ENCODE measurements around the gene AANAT.

AANAT gene

DNA sequence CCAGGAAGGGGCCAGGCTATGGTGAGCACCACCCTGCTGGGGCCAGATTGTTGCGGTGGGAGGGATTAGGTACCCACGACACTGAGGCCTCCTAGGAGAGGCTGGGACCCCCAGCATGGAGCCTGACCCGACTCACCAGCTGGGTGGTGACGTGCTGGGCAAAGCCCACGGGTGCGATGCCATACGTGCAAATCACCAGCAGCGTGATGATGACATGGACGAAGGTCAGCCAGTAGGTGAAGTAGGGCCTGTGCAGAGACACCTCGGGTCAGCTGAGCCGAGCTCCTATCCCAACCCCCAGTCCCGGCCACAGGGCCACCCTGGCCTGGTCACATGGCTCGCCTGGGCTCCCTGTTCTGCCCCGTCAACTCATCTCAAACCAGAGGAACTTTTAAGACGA lies 7.5 kb downstream of the AANAT start:
- Histone ChIP-seq H3K36me3 (no peaks in the 10 kb centered on the region), H3K27me3 (no peaks in the 10 kb centered on the region), H3K4me3 (ENCODE audit: low read depth, low read length) (no peak overlapping the region), H3K4me1 (no peaks in the 10 kb centered on the region), H3K9me3 (no peaks in the 10 kb centered on the region)
- TF ChIP-seq, protein P1, sequence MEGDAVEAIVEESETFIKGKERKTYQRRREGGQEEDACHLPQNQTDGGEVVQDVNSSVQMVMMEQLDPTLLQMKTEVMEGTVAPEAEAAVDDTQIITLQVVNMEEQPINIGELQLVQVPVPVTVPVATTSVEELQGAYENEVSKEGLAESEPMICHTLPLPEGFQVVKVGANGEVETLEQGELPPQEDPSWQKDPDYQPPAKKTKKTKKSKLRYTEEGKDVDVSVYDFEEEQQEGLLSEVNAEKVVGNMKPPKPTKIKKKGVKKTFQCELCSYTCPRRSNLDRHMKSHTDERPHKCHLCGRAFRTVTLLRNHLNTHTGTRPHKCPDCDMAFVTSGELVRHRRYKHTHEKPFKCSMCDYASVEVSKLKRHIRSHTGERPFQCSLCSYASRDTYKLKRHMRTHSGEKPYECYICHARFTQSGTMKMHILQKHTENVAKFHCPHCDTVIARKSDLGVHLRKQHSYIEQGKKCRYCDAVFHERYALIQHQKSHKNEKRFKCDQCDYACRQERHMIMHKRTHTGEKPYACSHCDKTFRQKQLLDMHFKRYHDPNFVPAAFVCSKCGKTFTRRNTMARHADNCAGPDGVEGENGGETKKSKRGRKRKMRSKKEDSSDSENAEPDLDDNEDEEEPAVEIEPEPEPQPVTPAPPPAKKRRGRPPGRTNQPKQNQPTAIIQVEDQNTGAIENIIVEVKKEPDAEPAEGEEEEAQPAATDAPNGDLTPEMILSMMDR (IDR thresholded peaks at IDR 0.05; ENCODE audit: low read depth, low read length): no peak
- DNase-seq: no peak

DNA sequence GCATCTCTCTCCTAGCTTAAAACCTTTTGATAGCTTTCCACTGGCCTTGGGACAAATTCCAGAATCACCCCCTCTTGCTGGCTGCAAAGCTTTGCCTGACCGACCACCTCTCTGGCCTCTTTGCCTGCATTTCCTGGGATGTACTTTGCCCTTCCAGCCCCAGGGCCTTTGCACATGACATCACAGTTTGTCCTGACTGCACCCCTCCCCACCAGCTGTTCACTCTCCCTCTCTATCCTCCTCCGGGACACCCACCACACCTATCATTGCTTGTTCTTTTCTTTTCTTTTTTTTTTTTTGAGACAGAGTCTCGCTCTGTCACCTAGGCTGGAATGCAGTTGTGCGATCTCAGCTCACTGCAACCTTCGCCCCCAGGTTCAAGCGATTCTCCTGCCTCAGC lies 7.9 kb downstream of the AANAT start:
- Histone ChIP-seq H3K4me1 (no peaks in the 10 kb centered on the region), H3K4me3 (ENCODE audit: low read depth, low read length) (no peak overlapping the region), H3K9me3 (no peaks in the 10 kb centered on the region), H3K27me3 (no peaks in the 10 kb centered on the region), H3K36me3 (no peaks in the 10 kb centered on the region)
- DNase-seq: no peak
- TF ChIP-seq, protein P1 (IDR thresholded peaks at IDR 0.05; ENCODE audit: low read depth, low read length): no peak

- no peaks in the 10 kb centered on the region for H3K36me3 ChIP-seq
Measured at GRCh38 chr17:76476736-76477135, 9.3 kb downstream of the AANAT start.

DNA sequence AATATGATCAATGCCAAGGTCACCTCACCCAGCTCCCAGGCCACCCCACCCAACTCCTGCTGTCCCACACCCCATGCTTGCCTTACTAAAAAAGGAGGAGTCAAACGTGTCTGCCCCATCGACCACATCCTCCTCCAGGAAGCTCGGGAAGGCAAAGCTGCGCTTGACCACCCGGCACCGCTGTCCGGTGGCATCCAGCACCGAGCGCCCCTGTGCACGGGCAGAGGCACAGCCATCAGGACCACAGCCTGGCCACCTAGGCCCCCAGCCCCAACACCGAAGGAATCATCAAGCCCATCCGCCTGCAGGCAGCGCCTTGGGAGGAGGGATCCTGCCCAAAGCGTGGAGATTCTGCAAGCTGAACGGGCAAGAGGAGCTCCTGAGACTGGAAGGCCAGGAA lies 10.2 kb downstream of the AANAT start:
- no peak for DNase-seq
- Histone ChIP-seq H3K9me3 (no peaks in the 10 kb centered on the region), H3K27me3 (no peaks in the 10 kb centered on the region), H3K4me3 (ENCODE audit: low read depth, low read length) (no peak overlapping the region), H3K36me3 (no peaks in the 10 kb centered on the region), H3K4me1 (no peaks in the 10 kb centered on the region)
- TF ChIP-seq, protein P1 (IDR thresholded peaks at IDR 0.05; ENCODE audit: low read depth, low read length): no peak

More at GRCh38 chr17:76476736-76477135, 9.3 kb downstream of the AANAT start:
- no peak overlapping the region for H3K4me3 ChIP-seq (ENCODE audit: low read depth, low read length)
- no peaks in the 10 kb centered on the region for H3K27me3 ChIP-seq
- no peak for DNase-seq
- H3K9me3 ChIP-seq: no peaks in the 10 kb centered on the region
- TF ChIP-seq, protein P1 (IDR thresholded peaks at IDR 0.05; ENCODE audit: low read depth, low read length): no peak
- no peaks in the 10 kb centered on the region for H3K4me1 ChIP-seq

DNA sequence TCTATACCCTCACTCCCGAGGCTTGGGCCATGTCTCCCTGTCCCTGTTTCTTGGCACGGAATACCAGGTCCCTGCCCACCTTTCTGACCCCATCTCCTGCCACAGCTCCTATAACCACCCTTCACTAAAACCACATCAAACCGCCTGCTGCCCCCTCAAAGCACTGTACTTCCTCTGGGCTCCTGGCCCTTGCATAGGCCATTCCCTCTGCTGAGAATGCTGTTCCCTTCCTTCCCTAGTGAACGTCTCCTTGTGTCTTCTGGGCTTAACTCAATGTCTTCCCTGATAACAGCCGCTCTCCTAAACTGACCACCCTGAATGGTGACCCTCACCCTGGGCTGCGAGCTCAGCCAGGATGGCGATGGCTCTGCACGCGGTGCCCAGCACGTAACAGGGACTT lies 10.7 kb downstream of the AANAT start:
- Histone ChIP-seq H3K36me3 (no peaks in the 10 kb centered on the region), H3K4me1 (no peaks in the 10 kb centered on the region), H3K9me3 (no peaks in the 10 kb centered on the region), H3K27me3 (no peaks in the 10 kb centered on the region), H3K4me3 (ENCODE audit: low read depth, low read length) (no peak overlapping the region)
- TF ChIP-seq, protein P1 (IDR thresholded peaks at IDR 0.05; ENCODE audit: low read depth, low read length): no peak
- DNase-seq: no peak

- TF ChIP-seq, protein P1 (IDR thresholded peaks at IDR 0.05; ENCODE audit: low read depth, low read length): no peak
- no peaks in the 10 kb centered on the region for H3K9me3 ChIP-seq
- no peak for DNase-seq
- no peaks in the 10 kb centered on the region for H3K4me1 ChIP-seq
- H3K4me3 ChIP-seq (ENCODE audit: low read depth, low read length): no peak overlapping the region
- no peaks in the 10 kb centered on the region for H3K27me3 ChIP-seq
- H3K36me3 ChIP-seq: no peaks in the 10 kb centered on the region
Measured at GRCh38 chr17:76478730-76479514, 11.5 kb downstream of the AANAT start.
